DLD1 (cell line): ENCODE measurements around the gene INIP.
"Not testable (repeated sequence)": the region's sequence is repeated elsewhere in the genome, so short reads cannot be mapped to it uniquely, and the experiment has no call there.

Experiments used
- in situ Hi-C: cut with HindIII; loops from 2 replicates; pipeline ENCODE4 v1.10.0; 2017; ENCODE audit warnings: low sequenced_read_pairs

The INIP gene

DNA sequence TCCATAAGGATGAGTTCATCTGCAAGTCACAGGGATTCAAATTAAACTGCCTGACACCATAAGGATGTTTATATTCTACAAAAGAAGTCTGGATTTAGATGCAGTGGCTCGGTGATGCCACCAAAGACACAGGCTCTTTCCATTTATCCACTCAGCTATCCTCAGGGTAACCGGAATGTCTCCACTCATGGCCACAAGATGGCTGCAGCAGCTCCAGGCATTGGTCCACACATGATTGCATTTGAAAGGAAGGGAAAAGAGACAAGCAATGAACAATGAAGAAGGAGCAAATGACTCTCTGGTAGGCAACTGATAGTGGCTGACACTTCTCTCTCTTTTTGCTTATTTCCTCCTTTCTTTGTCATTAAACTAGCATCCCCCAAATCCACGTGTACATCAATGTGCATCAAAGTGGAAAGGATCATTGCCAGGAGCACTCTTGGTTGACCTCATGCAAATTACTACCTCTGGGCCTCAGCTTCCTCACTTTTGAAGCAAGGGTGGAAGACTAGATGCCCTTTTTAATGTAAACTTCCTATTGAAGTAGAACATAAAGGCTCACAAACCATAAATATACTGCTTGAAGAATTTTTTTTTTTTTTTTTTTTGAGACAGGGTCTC is 25.4 kb upstream of the INIP start:
- in situ Hi-C loops, result no loop called here

DNA sequence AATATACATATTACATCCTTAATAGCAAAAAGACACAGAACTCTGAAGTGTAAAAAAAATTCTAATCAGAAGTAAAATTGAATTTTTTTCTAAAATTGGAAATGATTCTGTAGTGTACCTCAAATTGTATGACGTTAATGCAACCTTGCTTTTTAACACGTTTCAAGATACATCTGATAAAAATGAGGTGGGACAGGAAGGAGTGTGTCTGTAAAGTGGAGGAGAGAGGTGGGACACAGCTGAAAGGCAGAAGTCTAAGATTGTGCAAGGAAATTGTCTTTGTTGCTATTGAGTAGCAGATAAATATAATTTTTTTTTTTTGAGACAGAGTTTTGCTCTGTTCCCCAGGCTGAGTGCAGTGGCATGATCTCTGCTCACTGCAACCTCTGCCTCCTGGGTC is 17.0 kb upstream of the INIP start:
- in situ Hi-C loops, result no loop called here

DNA sequence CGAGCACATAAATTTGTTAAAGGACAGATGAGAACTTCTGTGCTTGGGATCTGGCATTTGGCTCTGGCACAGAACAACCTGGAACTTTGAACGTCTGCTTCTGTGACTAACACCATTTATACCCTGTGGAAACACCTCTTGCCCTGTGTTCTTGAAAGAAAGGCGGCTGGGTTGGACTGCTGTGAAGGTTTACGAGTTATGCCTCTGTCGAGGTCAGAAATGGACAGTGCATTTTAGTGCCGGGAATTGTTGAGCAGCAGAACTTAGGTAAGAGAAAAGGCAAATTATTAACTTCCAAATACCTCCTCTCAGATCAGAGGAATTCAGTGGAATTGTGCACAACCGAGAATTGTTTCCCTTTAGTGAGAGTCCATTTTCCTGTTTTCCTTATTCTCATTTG is 14.1 kb upstream of the INIP start:
- in situ Hi-C loops, result no loop called here

DNA sequence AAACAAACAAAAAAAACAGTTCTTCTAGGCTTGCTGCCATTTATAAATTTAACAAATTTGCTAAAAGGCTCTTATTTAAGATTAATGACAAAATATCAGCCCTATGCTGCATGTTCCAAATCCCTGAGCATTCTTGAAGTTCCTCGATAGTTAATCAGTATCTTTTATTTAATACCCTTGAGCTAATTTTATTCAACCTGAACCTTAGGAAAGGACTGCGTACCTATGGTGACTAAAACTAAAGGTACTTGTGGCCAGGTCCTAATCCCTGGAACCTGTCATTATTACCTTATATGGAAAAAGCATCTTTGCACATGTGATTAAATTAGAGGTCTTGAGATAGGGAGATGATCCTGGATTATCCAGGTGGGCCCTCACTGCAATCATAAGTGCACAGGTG is 10.5 kb upstream of the INIP start:
- in situ Hi-C loops, result no loop called here

DNA sequence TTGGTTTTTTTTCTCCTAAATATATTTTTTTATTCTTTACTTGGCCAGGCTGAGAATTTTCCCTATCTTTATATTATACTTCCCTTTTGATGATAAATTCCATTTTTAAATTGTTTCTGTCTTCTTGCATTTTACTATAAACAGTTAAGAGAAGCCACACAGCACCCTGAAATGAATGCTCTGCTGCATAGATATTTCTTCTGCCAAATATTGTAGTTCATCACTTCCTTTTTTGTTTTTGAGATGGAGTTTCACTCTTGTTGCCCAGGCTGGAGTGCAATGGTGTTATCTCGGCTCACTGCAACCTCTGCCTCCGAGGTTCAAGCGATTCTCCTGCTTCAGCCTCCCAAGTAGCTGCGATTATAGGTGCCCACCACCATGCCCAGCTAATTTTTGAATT is 8.5 kb upstream of the INIP start:
- in situ Hi-C loops, result no loop called here

DNA sequence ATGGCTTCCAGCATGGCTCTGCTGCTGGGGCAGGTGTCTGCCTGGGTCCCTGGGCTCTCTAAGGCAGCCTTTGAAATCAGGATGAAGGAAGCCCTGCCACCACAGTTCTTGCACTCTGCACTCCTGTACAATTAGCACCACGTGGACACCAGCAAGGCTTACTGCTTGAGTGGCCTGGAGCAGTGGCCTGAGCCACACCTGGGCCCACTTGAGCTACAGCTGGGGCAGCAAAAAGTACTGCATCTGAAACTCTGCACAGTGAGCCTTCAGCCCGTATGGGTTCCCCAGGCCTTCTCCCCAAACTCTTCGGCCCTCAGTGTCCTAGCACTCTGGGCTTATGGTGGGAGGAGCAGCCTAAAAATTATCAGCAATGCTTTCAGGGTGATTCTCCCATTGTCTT is 8.0 kb upstream of the INIP start:
- in situ Hi-C loops, result no loop called here

DNA sequence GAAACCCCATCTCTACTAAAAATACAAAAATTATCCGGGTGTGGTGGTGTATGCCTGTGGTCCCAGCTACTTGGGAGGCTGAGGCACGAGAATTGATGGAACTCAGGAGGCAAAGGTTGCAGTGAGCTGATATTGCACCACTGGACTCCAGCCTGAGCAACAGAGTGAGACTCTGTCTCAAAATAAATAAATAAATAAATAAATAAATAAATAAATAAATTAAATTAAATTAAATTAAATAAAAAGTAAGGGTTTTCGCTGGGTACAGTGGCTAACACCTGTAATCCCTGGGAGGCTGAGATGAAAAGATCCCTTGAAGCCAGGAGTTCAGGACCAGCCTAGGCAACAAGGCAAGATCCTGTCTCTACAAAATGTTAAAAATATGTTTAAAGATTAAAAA is 4.8 kb upstream of the INIP start:
- in situ Hi-C loops, result not testable (repeated sequence)

DNA sequence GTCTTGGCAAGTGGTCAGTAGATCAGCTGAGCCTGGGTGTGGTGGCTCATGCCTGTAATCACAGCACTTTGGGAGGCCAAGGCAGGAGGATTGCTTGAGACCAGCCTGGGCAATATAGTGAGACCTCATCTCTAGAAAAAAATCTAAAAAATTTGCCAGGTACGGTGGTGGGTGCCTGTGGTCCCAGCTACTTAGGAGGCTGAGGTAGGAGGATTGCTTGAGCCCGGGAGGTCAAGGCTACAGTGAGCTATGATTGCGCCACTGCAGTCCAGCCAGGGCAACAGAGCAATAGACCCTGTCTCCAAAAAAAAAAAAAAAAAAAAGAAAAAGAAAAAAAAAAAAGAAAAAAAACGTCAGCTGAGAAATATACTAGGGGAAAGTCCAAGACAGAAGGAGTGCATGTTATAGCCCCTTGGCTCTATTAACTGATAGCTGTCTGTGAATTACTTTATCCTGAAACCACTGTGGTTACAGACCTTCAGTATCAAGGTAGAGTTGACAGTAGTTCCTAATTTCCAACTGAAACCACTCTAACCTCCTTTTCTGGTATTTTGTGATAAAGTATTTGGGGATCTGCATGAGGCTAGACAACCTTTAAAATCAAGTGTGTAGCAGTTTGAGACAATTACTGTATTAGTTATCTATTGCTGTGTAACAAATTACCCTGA is 2.3 kb upstream of the INIP start:
- in situ Hi-C loops, result no loop called here

DNA sequence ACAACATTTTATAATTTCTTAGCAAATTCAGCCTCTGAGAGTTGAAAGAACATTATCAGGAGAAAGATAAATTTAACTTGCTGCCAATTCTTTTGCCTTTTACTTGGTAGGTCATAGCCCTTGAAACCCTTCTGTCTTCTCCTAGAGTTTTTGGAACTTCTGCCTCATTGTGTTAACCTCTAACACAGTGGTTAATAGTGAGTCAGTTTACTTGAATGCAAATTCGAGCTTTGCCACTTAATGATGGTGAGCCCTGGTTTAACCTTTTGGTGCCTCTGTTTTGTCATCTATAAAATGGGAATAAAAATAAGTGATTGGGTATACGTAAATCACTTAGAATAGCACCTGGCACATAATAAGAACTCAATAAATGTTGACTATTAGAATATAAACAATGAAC is 1.8 kb upstream of the INIP start:
- in situ Hi-C loops, result no loop called here

DNA sequence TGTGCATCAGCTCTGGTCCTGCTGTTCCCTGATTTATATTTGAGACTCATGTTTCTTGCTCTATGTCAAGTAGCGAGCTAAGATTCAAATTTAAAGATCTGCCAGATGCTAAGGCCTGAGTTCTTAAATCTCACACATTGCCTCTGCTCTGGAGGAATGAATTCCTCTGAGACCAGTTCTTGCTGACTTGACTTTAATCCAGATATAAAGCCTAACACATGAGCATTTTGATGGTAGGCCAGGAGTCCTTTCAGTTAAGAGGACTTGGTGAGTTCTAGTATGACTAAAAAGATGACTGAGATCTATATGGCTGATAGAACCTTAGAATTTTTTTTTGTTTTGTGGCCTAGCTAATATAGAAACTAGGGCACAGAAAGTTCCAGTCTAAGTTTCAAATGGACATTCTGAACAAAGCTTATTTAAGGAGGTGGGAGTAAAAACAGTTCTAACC is 1.3 kb upstream of the INIP start:
- in situ Hi-C loops, result no loop called here

DNA sequence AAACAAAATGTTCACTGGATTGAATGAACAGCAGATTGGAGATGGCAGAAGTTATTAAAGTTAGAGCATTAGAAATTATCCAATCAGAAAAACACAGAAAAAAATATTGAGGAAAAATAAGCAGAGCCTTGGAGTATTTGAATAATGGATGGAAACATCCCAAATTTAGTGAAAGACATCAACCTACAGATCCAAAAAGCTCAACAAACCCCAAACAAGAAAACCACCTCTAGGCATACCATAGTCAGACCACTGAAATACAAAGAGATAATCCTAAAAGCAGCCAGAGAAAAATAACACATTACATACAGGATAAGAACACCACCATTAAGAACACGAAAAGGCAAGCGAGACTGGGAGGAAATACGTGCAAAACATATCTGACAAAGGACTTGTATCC is 5.2 kb downstream of the INIP start:
- in situ Hi-C loops, result no loop called here

DNA sequence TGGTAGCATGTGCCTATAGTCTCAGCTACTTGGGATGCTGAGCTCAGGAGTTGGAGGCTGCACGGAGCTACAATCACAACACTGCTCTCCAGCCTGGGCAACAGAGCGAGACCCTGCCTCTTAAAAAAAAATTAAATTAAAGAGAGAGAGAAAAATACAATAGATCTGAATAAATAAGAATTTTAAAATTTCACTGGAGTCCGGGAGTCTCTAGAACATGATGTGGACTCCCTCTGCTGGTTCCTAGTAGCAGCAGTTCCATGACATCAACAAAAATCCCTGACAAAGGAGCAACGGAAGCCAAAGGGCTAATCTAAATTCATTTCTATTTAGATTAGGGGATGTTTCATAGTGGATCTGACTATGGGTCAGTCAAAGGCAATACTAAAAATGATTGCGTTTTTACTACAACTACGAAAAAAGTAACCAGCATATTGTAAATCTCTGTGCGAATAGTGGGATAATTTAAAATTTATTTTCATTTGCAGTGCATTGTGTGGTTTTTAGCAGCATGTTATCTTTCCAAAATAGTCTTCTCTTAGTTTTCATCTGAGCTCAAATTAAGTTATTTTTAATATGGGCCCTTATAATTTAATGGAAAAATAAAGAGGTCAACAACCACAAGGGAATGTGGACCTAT is 6.7 kb downstream of the INIP start:
- in situ Hi-C loops, result no loop called here

DNA sequence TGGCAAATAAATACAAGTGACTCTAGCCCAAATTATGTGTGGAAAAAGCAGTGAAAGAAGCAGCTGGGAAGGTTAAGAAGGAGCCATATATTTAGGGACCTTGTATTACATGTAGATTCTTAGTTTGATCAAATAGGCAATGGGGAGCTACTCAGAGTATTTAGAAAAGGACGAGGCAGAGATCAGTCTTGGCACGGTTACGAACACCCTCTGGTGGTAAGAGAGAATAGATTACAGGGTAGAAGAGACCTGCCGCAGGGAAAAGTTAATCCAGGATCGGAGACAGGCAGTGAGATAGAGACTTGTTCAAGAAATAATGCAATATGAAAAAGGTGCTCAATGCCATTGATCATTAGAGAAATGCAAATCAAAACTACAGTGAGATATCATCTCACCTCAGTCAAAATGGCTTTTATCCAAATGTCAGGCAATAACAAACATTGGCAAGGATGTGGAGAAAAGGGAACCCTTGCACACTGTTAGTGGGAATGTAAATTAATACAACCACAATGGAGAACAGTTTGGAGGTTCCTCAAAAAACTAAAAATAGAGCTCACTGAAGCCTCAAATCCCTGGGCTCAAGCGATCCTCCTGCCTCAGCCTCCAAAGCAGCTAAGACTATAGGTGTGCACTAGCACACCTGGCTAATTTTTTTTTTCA is 12.0 kb downstream of the INIP start:
- in situ Hi-C loops, result no loop called here

DNA sequence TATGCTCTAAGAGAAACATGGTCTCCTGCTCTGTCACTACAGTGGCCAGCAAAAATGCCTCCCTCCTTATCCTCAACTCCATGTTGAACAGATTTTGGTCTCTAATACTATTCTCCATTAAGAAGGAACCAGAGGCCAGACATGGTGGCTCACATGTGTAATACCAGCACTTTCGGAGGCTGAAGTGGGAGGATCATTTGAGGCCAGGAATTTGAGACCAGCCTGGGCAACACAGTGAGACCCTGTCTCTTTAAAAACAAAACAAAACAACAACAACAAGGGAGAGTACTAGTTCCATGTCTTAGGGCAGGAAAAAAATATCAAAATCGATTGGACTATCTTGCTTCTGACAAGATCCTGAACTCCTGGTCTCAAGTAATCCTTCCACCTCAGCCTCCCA is 14.6 kb downstream of the INIP start:
- in situ Hi-C loops, result no loop called here

DNA sequence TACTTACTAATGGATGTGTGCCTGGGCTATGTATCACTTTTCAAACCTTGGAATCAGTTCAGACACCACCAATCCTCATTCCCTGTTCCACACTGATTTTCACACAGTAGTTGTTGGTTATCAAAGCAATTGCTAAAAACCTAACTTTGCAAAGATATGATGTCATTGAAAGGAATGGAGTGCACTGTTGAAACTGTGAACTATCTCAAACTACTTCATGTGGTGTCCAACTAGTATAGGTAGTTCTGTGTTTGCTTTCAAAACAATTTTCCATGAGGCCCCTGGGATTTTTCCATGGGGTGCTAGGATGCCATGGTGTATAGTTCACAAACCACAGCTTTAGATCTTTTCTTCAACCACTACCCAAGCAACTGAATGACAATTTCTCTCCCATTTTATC is 17.8 kb downstream of the INIP start:
- in situ Hi-C loops, result no loop called here

DNA sequence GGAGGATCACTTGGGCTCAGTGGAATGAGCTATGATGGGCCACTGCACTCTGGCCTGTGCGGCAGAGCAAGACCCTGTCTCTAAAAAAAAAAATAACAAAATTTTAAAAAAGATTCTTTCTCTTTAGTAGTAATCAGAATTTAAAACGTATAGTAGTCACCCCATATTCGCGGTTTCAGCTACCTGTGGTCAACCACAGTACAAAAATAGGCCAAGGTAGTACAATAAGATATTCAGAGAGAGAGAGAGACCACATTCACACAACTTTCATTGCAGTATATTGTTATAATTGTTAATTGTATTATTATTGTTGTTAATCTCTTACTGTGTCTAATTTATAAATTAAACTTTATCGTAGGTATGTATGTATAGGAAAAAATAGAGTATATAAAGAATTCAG is 18.7 kb downstream of the INIP start:
- in situ Hi-C loops, result no loop called here

DNA sequence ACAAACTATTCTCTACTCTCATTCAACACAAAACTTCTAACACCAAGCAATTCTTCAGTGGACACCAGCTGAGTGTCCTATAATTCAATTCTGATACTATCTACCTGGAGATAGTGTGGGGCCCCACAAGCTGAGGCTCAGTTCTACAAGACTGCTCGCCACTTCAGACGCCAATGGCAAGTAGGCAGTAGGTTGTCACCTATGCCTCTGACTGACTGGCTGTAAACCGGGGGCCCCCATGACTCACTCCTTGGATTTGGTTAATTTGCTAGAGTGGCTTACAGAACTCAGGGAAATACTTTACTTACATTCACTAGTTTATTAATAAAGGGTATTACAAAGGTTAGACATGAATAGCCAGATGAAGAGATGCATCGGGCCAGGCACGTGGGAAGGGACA is 21.5 kb downstream of the INIP start:
- in situ Hi-C loops, result no loop called here

DNA sequence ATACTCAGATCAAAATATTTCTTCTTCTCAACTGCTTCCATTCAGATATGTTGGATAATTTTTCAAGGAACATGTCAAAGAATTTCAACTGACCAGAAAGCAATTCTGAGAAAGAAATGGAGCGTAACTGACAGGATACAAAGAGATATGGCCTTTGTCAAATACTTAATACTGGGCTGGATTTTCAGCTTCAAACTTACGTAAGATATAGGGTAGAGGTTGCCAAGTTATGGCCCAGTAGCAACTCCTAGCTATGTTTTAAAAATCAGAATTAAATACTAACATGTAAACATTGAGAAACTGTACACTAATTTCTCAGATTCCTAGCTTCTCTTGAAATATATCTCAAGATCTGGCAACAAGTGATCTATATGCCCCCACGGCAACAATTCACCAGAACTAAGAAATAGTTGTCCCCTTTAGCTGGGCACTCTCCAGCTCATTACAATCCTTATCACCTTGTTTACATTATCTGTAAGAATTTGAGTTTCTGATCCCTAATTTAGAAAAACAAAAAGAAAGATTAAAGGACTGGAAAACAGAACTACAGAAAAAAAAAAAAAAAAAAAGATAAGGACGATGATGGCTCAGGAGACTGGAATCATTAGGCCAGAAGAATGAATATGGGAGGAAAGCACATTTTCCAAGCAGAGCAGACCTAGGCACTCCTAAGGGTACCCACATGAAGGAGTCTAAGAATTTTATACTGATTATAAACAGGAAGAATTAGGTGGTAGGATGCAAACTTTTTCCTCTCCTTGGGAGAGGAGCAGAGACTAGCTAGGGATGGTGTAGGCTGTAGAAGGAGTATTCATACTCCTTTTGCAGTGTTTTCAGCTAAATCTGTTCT is 23.0 kb downstream of the INIP start:
- in situ Hi-C loops, result no loop called here

DNA sequence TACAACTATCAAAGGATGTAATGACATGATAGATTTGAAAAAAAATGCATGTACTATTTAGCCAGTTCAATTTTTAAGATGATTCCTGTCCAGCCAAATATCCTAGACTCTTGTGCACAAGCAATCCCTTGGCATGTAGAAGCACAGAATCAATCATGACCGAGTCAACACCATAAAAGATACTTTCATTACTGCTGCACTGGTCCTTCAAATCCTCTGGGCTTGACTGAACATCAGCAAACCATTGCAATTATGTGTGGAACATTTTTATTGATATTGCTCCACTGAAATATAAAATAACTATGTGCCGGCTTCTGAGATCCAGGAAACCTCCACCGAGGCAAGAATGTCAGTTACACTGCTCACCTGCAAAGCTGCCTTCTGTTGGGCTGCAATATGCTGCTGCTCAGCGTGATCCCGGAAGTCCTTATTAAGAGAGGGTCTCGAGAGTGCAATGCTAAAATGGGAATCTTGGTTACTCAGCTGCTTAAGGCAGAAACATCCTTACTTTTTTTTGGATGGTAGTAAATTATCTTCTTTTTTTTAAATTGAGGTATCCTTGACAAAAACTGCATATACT is 28.7 kb downstream of the INIP start:
- in situ Hi-C loops, result no loop called here

DNA sequence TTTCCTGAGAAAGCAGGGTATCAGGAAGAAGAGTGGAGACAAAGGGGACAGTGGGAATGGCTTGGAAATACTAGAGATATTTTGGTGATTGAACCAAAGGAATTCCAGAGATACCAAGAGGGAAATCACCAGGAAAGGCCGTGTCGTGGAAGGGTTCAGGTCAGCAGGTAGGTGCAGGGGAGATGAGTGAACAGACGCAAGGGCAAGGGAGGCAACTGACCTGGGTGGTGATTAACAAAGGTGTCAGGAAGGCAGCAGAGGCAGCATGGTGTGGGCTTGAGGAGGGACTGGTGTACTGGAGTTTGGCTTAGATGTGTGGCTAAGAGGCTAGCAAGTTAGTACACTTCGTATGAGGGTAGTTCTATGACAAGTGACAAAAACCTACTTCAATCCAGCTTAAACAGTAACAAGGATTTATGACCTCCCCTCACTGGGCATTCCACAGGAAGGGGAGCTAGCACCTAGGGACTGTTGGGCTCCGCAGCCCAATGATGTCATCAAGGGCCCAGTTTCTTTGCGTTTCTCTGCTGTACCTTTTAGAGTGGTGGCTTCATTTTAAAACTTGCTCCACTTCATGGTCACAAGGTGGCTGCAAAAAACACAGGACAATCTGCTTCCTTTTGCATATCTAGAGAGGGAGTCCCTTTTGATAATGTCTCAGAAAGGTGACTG is 37.0 kb downstream of the INIP start:
- in situ Hi-C loops, result no loop called here
